ENCODE measurements around the gene CASP7. TPM values are rescaled to one million over a fixed set of nuclear protein-coding genes. Genes with fewer than 3 reads are reported as not detected.

CASP7 gene
- polyA plus RNA-seq, 1 donor from 2014 or later = 0.77 TPM

- Histone ChIP-seq H4K20me1 (ENCODE audit: insufficient read depth) (no peaks in the 10 kb centered on the region), H3K79me2 (replicated peaks; ENCODE audit: insufficient read depth, low read length) (no peaks in the 10 kb centered on the region), H3K36me3 (ENCODE audit: insufficient read depth, low read length) (no peaks in the 10 kb centered on the region), H3K9me2 (ENCODE audit: insufficient read depth, low read length) (no peaks in the 10 kb centered on the region), H3K9ac (ENCODE audit: low read length) (no peak overlapping the region), H2AFZ (ENCODE audit: low read depth, low read length) (no peak overlapping the region), H3K4me3 (ENCODE audit: low read length) (no peak overlapping the region), H3K27ac (ENCODE audit: low read length) (no peak overlapping the region), H3K4me2 (ENCODE audit: low read length) (no peak overlapping the region), H3F3A (ENCODE audit: insufficient read depth, low read length, poor library complexity, severe bottlenecking) (no peaks in the 10 kb centered on the region), H3K9me3 (ENCODE audit: low read length) (no peaks in the 10 kb centered on the region), H3K27me3 (ENCODE audit: insufficient read depth, low read depth, low read length) (no peaks in the 10 kb centered on the region)
- no peak for TF ChIP-seq SMC3 (conservative IDR thresholded peaks at IDR 0.05; ENCODE audit: poor library complexity)
- TF ChIP-seq TAF1 (IDR thresholded peaks at IDR 0.05; ENCODE audit: low read depth) = no peak
- TF ChIP-seq RAD21 (conservative IDR thresholded peaks at IDR 0.05) = no peak
- TF ChIP-seq, protein P1, sequence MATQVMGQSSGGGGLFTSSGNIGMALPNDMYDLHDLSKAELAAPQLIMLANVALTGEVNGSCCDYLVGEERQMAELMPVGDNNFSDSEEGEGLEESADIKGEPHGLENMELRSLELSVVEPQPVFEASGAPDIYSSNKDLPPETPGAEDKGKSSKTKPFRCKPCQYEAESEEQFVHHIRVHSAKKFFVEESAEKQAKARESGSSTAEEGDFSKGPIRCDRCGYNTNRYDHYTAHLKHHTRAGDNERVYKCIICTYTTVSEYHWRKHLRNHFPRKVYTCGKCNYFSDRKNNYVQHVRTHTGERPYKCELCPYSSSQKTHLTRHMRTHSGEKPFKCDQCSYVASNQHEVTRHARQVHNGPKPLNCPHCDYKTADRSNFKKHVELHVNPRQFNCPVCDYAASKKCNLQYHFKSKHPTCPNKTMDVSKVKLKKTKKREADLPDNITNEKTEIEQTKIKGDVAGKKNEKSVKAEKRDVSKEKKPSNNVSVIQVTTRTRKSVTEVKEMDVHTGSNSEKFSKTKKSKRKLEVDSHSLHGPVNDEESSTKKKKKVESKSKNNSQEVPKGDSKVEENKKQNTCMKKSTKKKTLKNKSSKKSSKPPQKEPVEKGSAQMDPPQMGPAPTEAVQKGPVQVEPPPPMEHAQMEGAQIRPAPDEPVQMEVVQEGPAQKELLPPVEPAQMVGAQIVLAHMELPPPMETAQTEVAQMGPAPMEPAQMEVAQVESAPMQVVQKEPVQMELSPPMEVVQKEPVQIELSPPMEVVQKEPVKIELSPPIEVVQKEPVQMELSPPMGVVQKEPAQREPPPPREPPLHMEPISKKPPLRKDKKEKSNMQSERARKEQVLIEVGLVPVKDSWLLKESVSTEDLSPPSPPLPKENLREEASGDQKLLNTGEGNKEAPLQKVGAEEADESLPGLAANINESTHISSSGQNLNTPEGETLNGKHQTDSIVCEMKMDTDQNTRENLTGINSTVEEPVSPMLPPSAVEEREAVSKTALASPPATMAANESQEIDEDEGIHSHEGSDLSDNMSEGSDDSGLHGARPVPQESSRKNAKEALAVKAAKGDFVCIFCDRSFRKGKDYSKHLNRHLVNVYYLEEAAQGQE (IDR thresholded peaks at IDR 0.05; ENCODE audit: borderline replicate concordance) = no peak
- TF ChIP-seq POLR2AphosphoS5 (IDR thresholded peaks at IDR 0.05) = no peak
- no peak for TF ChIP-seq EP300 (conservative IDR thresholded peaks at IDR 0.05; ENCODE audit: poor library complexity, severe bottlenecking)
- TF ChIP-seq CTCF (IDR thresholded peaks at IDR 0.05; ENCODE audit: poor library complexity, severe bottlenecking) = no peak
- no peak for TF ChIP-seq MXI1 (conservative IDR thresholded peaks at IDR 0.05; ENCODE audit: poor library complexity, severe bottlenecking)
- no peak for TF ChIP-seq EZH2 (IDR thresholded peaks at IDR 0.05; ENCODE audit: borderline replicate concordance, insufficient read depth, low read length, poor library complexity, severe bottlenecking)
These were observed 6.3 kb downstream of the CASP7 start for GRCh38 chr10:113686028-113686427.

GRCh38 chr10:113687037-113687436 is 7.3 kb downstream of the CASP7 start:
- no peak overlapping the region for H2AFZ ChIP-seq (ENCODE audit: low read depth, low read length)
- no peaks in the 10 kb centered on the region for H3K27me3 ChIP-seq (ENCODE audit: insufficient read depth, low read depth, low read length)
- H4K20me1 ChIP-seq (ENCODE audit: insufficient read depth) = no peaks in the 10 kb centered on the region
- no peak overlapping the region for H3K4me2 ChIP-seq (ENCODE audit: low read length)
- H3K9ac ChIP-seq (ENCODE audit: low read length) = no peak overlapping the region
- TF ChIP-seq MXI1 (conservative IDR thresholded peaks at IDR 0.05; ENCODE audit: poor library complexity, severe bottlenecking) = no peak
- H3K79me2 ChIP-seq (replicated peaks; ENCODE audit: insufficient read depth, low read length) = no peaks in the 10 kb centered on the region
- H3K27ac ChIP-seq (ENCODE audit: low read length) = no peak overlapping the region
- no peaks in the 10 kb centered on the region for H3K9me3 ChIP-seq (ENCODE audit: low read length)
- H3K36me3 ChIP-seq (ENCODE audit: insufficient read depth, low read length) = no peaks in the 10 kb centered on the region
- H3K9me2 ChIP-seq (ENCODE audit: insufficient read depth, low read length) = no peaks in the 10 kb centered on the region
- no peak overlapping the region for H3K4me3 ChIP-seq (ENCODE audit: low read length)
- no peaks in the 10 kb centered on the region for H3F3A ChIP-seq (ENCODE audit: insufficient read depth, low read length, poor library complexity, severe bottlenecking)

- Histone ChIP-seq H3K36me3 (ENCODE audit: insufficient read depth, low read length) (no peaks in the 10 kb centered on the region), H2AFZ (ENCODE audit: low read depth, low read length) (no peak overlapping the region), H3K9me2 (ENCODE audit: insufficient read depth, low read length) (no peaks in the 10 kb centered on the region), H3K9me3 (ENCODE audit: low read length) (peaks cover 6% of the 10 kb centered on the region), H3K79me2 (replicated peaks; ENCODE audit: insufficient read depth, low read length) (no peaks in the 10 kb centered on the region), H3F3A (ENCODE audit: insufficient read depth, low read length, poor library complexity, severe bottlenecking) (no peaks in the 10 kb centered on the region), H3K27me3 (ENCODE audit: insufficient read depth, low read depth, low read length) (no peaks in the 10 kb centered on the region), H3K4me3 (ENCODE audit: low read length) (no peak overlapping the region), H4K20me1 (ENCODE audit: insufficient read depth) (no peaks in the 10 kb centered on the region), H3K9ac (ENCODE audit: low read length) (no peak overlapping the region), H3K4me2 (ENCODE audit: low read length) (no peak overlapping the region), H3K27ac (ENCODE audit: low read length) (no peak overlapping the region)
- TF ChIP-seq SMC3 (conservative IDR thresholded peaks at IDR 0.05; ENCODE audit: poor library complexity) = no peak
- no peak for TF ChIP-seq EP300 (conservative IDR thresholded peaks at IDR 0.05; ENCODE audit: poor library complexity, severe bottlenecking)
- no peak for TF ChIP-seq MXI1 (conservative IDR thresholded peaks at IDR 0.05; ENCODE audit: poor library complexity, severe bottlenecking)
- TF ChIP-seq RAD21 (conservative IDR thresholded peaks at IDR 0.05) = no peak
- TF ChIP-seq CTCF (IDR thresholded peaks at IDR 0.05; ENCODE audit: poor library complexity, severe bottlenecking) = no peak
- no peak for TF ChIP-seq EZH2 (IDR thresholded peaks at IDR 0.05; ENCODE audit: borderline replicate concordance, insufficient read depth, low read length, poor library complexity, severe bottlenecking)
- no peak for TF ChIP-seq TAF1 (IDR thresholded peaks at IDR 0.05; ENCODE audit: low read depth)
- no peak for TF ChIP-seq POLR2AphosphoS5 (IDR thresholded peaks at IDR 0.05)
- TF ChIP-seq, protein P1 (IDR thresholded peaks at IDR 0.05; ENCODE audit: borderline replicate concordance) = no peak
These were observed 9.3 kb downstream of the CASP7 start for GRCh38 chr10:113689057-113689456.
